OCI-LY3 (cell line): Measurements from ENCODE around the gene CLEC20A.
A peak's percentile ranks its signal among the peaks of the same experiment; 100 is the strongest.

Source experiments
- H2AFZ ChIP-seq: fragments of 200-600, 300-600 bp; shearing (Covaris generic); 2 replicates; pipeline ENCODE4 v1.6.0; 2014; ENCODE audit warnings: antibody characterized with exemption, low read depth, low read length
- H3K27ac ChIP-seq: fragments of 200-600, 300-600 bp; sonication (generic); 2 replicates; pipeline ENCODE4 v1.5.1; 2014; ENCODE audit warnings: mild to moderate bottlenecking, low read length, moderate library complexity, mixed read lengths
- H3K27me3 ChIP-seq: fragments of 200-600, 300-600 bp; sonication (generic); 2 replicates; pipeline ENCODE4 v1.6.1; 2014; ENCODE audit warnings: low read depth, low read length, mixed read lengths
- H3K36me3 ChIP-seq: fragments of 200-600, 300-600 bp; sonication (generic); replicated peaks from 2 replicates; pipeline ENCODE3; 2014; ENCODE audit warnings: low read depth, low read length, mixed read lengths
- H3K4me1 ChIP-seq: fragments of 300-600, 200-600 bp; sonication (generic); 2 replicates; pipeline ENCODE4 v1.6.1; 2014; ENCODE audit warnings: low read length, mixed read lengths
- H3K4me2 ChIP-seq: fragments of 200-600, 300-600 bp; sonication (generic); 2 replicates; pipeline ENCODE4 v1.6.1; 2014; ENCODE audit warnings: low read length, mixed read lengths
- H3K4me3 ChIP-seq: fragments of 300-600, 200-600 bp; sonication (generic); 2 replicates; pipeline ENCODE4 v1.5.1; 2014; ENCODE audit warnings: antibody characterized with exemption, mild to moderate bottlenecking, low read length, moderate library complexity
- H3K79me2 ChIP-seq: fragments of 300-600, 200-600 bp; shearing (Covaris generic); 2 replicates; pipeline ENCODE4 v1.6.1; 2014; ENCODE audit warnings: mild to moderate bottlenecking, low read length, mixed read lengths
- H3K9ac ChIP-seq: fragments of 300-600, 200-600 bp; shearing (Covaris generic); 2 replicates; pipeline ENCODE4 v1.6.0; 2014; ENCODE audit warnings: mild to moderate bottlenecking, low read length, moderate library complexity
- H3K9me3 ChIP-seq: fragments of 200-600, 300-600 bp; shearing (Covaris generic); 2 replicates; pipeline ENCODE4 v1.6.1; 2014; ENCODE audit warnings: low read length, mixed read lengths; ENCODE audit not compliant: insufficient read depth
- H4K20me1 ChIP-seq: fragments of 200-600, 300-600 bp; sonication (generic); 2 replicates; pipeline ENCODE4 v1.6.1; 2016; ENCODE audit warnings: low read length, mixed read lengths; ENCODE audit not compliant: insufficient read depth
- CTCF ChIP-seq: fragments of 200-600, 300-600 bp; sonication (generic); IDR thresholded peaks from 2 replicates; pipeline ENCODE4 v1.5.1; 2014; ENCODE audit warnings: antibody characterized with exemption, low read length, low read depth
- EZH2phosphoT487 ChIP-seq: fragments of 200-600 bp; shearing (Covaris generic); IDR thresholded peaks from 2 replicates; pipeline ENCODE4 v1.6.1; 2018; ENCODE audit warnings: antibody characterized with exemption, mixed run types, low read depth

CLEC20A gene

GRCh38 chr1:178541829-178542553, 45.2 kb upstream of the CLEC20A start:
- Histone ChIP-seq H3K9me3 (no peaks in the 10 kb centered on the region), H3K36me3 (no peaks in the 10 kb centered on the region), H3K79me2 (no peaks in the 10 kb centered on the region), H3K27me3 (no peaks in the 10 kb centered on the region), H3K4me2 (peak overlapping the region; percentile 100), H3K4me3 (peak overlapping the region; percentile 96), H2AFZ (peak overlapping the region; percentile 100), H4K20me1 (no peaks in the 10 kb centered on the region), H3K27ac (peak overlapping the region; percentile 53), H3K4me1 (peaks cover 20% of the 10 kb centered on the region), H3K9ac (peak overlapping the region; percentile 95)
- TF ChIP-seq CTCF: no peak
- TF ChIP-seq EZH2phosphoT487: no peak

GRCh38 chr1:178541379-178541778, 44.6 kb upstream of the CLEC20A start:
- peak overlapping the region; percentile 100 for H2AFZ ChIP-seq
- H3K27ac ChIP-seq: no peak overlapping the region
- H3K36me3 ChIP-seq: no peaks in the 10 kb centered on the region
- peak overlapping the region; percentile 100 for H3K4me2 ChIP-seq
- H3K9ac ChIP-seq: peak overlapping the region; percentile 95
- peak overlapping the region; percentile 96 for H3K4me3 ChIP-seq
- H3K79me2 ChIP-seq: no peaks in the 10 kb centered on the region
- no peaks in the 10 kb centered on the region for H3K27me3 ChIP-seq
- H3K9me3 ChIP-seq: no peaks in the 10 kb centered on the region
- H3K4me1 ChIP-seq: peaks cover 20% of the 10 kb centered on the region
- TF ChIP-seq EZH2phosphoT487 (no peak), CTCF (no peak)
- H4K20me1 ChIP-seq: no peaks in the 10 kb centered on the region

GRCh38 chr1:178540646-178541045, 43.9 kb upstream of the CLEC20A start:
- Histone ChIP-seq H3K4me1 (peaks cover 20% of the 10 kb centered on the region), H3K79me2 (no peaks in the 10 kb centered on the region), H3K27ac (no peak overlapping the region), H3K36me3 (no peaks in the 10 kb centered on the region), H3K27me3 (no peaks in the 10 kb centered on the region), H3K4me3 (no peak overlapping the region), H2AFZ (no peak overlapping the region), H4K20me1 (no peaks in the 10 kb centered on the region), H3K4me2 (no peak overlapping the region), H3K9ac (no peak overlapping the region), H3K9me3 (no peaks in the 10 kb centered on the region)
- TF ChIP-seq CTCF: no peak
- no peak for TF ChIP-seq EZH2phosphoT487

GRCh38 chr1:178540204-178540603, 43.4 kb upstream of the CLEC20A start:
- Histone ChIP-seq H2AFZ (no peak overlapping the region), H3K4me1 (peaks cover 19% of the 10 kb centered on the region), H3K9me3 (no peaks in the 10 kb centered on the region), H3K27ac (no peak overlapping the region), H4K20me1 (no peaks in the 10 kb centered on the region), H3K4me3 (no peak overlapping the region), H3K4me2 (no peak overlapping the region), H3K79me2 (no peaks in the 10 kb centered on the region), H3K9ac (no peak overlapping the region), H3K36me3 (no peaks in the 10 kb centered on the region), H3K27me3 (no peaks in the 10 kb centered on the region)
- TF ChIP-seq CTCF (no peak), EZH2phosphoT487 (no peak)
